Muscle of arm (tissue), 12 donors: ENCODE results near the gene UTS2B. TPM values are rescaled to one million over a fixed set of nuclear protein-coding genes. Genes with fewer than 3 reads are reported as not detected.
A peak's percentile ranks its signal among the peaks of the same experiment; 100 is the strongest.

ENCODE experiments used
- DNase-seq: peaks from one replicate; pipeline ENCODE4 v3.0.0-alpha.2; 2013
- polyA plus RNA-seq, 12 donors: library from polyadenylated mRNA; unstranded; fragments of 120-200 nt; gene quantifications; one replicate each; pipeline ENCODE4 v1.2.1, GENCODE V29; 2013; ENCODE audit not compliant: insufficient read length in 12 of 12

The UTS2B gene
- polyA plus RNA-seq, 12 donors: 0.12 to 0.44 (median 0.18) TPM; not detected in 3

- DNase-seq: no peak
Observed at GRCh38 chr3:191353022-191353777, 22.9 kb upstream of the UTS2B start.

DNA sequence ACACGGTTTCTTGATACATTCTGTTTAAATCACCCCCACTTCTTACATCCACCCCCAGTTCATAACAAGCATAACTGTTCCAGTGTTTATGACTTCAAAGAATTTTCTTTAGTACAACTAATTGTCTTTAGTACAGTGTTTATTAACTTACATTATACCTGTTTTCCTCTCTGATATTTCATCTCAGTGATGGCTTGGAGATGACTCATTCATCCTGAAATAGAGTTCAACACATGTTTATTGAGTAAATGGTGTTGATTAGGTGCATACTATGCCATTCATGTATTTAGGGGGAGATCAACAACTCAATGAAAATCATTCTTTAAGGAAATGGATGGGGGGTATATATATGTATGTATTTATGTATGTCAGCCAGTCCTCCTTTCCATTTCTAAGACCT, 21.7 kb upstream of the UTS2B start:
- DNase-seq: no peak

GRCh38 chr3:191350396-191351090, 20.2 kb upstream of the UTS2B start:
- DNase-seq: no peak

- no peak for DNase-seq
Observed at GRCh38 chr3:191348098-191348497, 17.8 kb upstream of the UTS2B start.

DNA sequence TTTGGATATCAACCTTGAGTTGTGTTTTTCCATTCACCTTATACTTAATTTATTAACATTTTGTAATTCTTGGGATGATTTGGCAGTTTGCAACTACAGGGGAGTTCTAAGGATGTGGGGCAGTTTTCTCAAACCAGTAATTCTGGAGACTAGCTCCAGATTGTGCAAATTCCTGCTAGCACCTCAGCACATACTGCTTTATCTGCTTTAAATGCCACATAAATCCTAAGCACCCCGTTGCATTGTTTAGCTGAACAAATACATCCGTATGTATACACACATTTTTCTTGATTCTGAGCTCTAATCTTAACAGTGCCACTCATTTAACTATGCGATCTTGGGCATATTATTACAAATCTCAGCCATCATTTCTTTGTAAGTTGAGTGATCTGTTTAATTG, 16.9 kb upstream of the UTS2B start:
- no peak for DNase-seq

DNA sequence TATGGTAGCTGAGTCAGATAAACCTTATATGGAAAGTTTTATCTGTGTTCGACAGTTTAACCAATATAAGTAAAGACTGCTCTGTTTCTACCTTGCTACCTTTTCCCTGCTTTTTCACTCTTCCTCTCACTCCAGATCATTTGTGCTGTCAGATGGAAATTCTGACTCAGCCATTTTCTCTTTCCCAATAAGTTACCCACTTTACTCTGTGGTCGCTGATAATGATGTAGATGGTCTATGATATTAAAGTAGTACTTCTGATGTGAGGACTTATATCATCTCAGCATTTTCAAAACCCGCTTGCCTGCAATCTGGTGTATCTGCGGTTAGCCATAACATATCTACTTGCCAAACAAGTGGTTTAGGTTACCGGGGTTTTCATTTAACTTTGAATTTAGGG, 15.0 kb upstream of the UTS2B start:
- no peak for DNase-seq

- DNase-seq: no peak
Observed at GRCh38 chr3:191343913-191344312, 13.6 kb upstream of the UTS2B start.

DNA sequence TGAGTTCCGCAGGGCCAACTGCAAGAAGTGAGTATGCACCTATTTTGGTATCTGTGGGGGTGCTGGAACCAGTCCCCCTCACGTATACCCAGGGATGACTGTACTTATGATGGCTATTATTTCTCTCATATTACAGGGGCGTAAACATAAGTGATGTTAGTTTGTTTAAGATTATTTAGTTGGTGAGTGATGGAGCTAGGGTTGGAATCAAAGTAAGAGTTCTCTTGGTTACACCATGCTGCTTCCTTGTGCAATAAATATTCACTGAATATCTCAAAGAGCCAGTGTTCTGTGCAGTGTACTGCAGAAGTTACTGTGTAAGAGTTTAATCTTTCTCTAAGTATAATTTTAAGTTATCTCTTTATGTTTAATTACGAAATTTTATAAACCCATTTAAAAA, 12.8 kb upstream of the UTS2B start:
- no peak for DNase-seq

DNA sequence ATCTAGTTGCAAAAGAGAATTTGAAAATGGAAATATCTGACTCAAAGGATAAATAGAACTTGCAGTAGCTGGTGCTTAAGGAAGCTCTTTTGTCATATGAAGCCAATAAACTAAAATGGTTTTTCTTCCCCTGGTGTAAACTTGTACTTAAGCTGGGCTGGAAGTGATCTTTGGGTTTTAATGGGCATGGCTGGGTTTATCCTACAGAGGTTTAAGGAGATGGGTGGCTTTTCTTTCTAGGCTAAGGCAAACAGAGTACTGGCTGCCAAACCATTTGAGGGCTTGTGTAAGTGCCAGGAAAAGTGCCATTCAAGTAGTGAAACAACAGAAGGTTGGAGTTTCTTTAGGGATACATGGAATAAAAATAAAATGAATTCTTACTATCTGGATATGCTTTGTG, 12.1 kb upstream of the UTS2B start:
- DNase-seq: no peak

GRCh38 chr3:191342006-191342405, 11.7 kb upstream of the UTS2B start:
- no peak for DNase-seq

- no peak for DNase-seq
Observed at GRCh38 chr3:191340966-191341365, 10.6 kb upstream of the UTS2B start.

- DNase-seq: no peak
Observed at GRCh38 chr3:191340351-191340750, 10.0 kb upstream of the UTS2B start.

DNA sequence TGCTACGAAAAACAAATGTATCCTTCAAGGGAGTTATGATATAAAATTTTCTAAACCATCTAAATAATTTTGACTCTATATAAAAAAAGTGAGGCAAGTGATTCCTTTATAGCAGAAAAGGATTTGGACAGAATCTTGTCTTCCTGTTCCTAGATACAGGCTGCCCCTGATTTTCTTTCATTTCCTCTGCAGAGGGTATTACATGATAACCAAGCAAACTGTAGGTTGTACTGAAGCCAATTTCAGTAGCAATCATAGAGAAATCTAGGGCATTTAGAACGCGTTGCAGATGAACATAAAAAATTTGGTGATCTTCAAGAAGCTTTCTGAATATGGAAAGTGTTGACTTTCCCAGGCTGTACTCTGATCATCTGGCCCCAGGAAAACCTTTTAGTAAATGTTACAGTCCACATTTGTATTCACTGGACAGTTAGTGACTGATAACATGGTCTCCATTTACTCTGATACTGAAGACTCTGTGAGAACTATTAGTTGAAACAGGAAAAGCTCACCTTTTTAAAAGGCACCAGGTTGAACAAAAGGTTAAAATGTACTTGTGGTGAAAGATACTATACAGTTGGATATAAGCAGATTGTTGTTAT, 9.1 kb upstream of the UTS2B start:
- no peak for DNase-seq

DNA sequence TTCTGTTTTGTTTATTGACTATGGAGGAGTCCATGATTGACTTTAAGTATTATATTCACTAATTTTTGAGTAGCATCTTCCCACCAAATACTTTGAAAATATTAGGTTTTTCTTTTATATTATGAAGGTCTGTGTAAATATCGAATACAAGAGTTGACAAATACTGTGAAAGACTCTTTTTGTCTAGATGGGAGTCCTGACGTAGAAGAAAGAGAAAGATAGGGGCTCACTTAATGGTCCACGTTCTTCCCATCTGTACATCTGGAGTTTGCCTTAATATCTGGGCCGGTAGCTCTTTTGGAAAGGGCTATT, 7.8 kb upstream of the UTS2B start:
- no peak for DNase-seq

- no peak for DNase-seq
Observed at GRCh38 chr3:191336833-191337232, 6.5 kb upstream of the UTS2B start.

DNA sequence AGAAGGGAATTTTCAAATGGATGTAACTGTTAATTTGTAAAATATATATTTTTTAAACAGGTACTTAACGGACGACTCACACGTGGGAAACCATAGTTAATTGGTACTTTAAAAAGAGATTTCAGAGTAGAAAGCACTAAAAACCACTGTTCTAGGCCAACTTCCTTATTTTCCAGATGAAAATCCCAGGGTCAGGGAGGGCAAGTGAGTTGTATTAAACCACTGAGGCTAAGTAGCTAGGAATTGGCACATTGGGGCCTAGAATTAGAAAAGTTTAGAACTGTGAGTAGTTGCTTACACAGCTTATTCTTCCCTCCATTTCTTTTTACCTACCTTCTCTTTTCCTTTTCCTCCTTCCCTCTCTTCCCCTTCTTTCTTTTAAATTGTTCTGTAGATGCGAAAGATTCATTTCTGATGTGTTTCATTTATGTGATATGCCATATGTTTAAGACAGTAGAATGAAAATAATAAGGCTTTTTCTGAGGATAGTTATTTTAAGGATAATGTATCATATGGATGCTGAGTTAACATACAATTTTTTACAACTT, 4.1 kb upstream of the UTS2B start:
- no peak for DNase-seq

GRCh38 chr3:191333298-191333880, 3.1 kb upstream of the UTS2B start:
- no peak for DNase-seq

DNA sequence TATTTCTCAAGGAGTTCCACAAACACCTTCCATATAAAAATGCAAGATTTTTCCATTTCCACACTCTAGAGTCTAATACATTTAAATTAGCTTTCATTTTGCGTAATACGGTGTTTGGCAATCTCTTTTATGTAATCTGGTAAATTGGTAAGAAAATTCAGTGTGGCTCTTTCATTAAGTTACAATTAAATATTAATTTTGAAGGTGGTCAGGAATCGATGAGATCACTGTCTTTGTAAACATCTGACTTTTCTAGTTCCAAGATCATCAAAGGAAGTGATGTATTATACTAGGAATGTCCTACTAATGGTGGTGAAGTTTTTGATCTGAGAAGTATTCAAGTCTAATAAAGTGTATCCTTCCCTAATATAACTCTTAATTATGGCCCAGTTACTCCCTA, 1.1 kb upstream of the UTS2B start:
- DNase-seq: no peak

GRCh38 chr3:191330530-191331048, 263 bp upstream of the UTS2B start:
- DNase-seq: no peak

- peak; percentile 79 for DNase-seq
Observed at GRCh38 chr3:191328962-191329653, 1.2 kb downstream of the UTS2B start, which contains the start of gene CCDC50. Gene CCDC50, plus strand, starts transcription at chr3:191329394. Its CDS starts 281 bp downstream, at chr3:191329675.

DNA sequence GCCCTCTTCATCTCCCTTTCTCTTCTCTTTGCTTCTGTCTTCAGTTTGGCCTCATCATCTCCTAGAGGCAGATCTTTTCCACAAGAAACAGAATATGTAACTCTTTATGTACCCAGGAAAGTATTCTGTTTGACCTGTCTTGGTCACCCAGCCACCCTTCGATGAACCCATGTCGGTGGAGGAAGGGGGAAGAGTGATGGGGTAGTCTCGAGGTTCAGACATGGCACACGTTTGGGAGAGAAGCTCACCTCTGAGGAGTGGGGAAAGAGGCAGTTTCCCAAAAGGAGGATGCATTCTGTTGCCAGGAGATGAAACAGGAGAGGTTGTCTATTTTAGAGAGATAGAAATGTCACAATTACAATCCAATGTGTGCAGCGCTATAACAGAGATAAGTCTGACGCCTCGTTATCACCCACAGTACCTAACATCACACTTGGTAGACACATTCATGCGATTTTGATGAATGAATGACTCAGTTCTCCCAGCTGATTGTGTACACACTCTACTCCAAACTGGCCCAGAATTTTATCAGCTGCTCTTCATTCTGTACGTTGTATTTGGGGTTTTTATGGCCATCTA, 1.9 kb downstream of the UTS2B start:
- DNase-seq: no peak
